Colon (tissue), 2 donors: Measurements from ENCODE around the gene MAP3K15.

Experiments used
- FAIRE-seq: peaks from 2 replicates; lab custom pipeline; 2012; peaks lifted over from hg19 to GRCh38; lab: Jason Lieb, UNC
- donor health status: control.
- donor health status: control.

MAP3K15 gene

GRCh38 chrX:19343085-19343534 is 172.2 kb downstream of the MAP3K15 start:
- FAIRE-seq: no peak

DNA sequence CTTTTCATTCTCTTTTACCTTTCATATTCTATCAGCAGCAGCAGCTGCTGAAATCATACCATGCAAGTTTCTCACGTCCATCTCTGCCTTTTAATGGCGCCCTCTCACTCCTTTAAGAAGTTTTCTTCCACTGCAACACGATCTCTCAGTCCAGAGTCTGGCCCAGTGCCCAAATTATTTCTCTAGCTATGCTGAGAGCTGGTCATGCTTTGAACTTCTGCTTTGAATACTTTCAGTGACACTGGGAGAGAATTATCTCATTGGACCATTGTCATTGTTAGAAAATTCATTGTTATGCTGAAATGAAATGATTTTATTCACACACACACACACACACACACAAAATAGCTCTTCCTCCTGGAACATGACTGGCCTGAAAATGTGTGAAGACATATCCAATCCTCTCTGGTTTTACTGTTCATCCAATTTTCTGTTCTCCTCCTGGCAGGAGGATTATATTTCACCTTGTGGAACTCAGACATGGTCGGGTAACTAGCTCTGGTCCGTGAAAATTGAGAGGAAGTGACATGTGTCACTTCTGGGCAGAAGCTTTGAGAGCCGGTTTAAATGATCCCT is 172.9 kb downstream of the MAP3K15 start:
- no peak for FAIRE-seq

- no peak for FAIRE-seq
These were observed 180.2 kb downstream of the MAP3K15 start for GRCh38 chrX:19334945-19335626.

DNA sequence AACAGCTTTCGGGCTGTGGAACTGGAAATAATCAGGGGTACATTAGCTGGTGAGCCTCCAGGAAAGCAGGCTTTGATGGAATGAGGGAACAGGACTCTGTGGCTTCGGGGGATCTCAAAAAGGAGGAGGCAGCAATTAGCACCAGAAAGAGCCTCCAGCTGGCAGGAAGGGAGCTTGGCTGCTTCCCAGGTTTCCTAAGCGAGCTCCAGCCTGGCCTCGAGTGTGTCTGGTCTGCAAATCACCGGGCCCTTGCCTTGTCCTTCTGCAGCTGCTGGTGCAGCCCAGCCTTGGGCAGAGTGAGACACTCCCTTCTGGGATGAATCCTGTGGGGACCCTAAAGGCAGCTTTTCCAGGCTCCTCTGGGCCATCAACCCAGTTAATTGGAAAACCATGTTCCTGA is 182.3 kb downstream of the MAP3K15 start:
- FAIRE-seq: no peak

DNA sequence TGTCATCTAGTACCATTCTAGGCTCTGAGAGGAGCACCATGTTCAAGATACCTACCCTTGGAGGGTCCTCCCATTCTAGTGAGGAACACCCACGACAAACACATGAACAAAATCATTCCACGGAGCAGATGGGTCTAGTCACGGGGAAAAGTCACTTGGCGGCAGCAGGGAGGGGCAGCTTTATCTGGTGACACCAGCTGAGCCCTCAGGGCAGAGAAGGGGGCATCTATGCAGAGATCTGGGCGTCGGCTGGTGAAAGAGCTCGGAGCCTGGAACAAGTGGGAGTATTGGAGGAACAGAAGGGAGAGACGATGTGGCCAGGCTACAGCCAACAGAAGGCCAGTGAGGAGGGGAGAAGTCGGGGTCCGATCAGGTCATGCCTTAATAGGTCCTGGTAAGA is 183.5 kb downstream of the MAP3K15 start:
- FAIRE-seq: no peak

DNA sequence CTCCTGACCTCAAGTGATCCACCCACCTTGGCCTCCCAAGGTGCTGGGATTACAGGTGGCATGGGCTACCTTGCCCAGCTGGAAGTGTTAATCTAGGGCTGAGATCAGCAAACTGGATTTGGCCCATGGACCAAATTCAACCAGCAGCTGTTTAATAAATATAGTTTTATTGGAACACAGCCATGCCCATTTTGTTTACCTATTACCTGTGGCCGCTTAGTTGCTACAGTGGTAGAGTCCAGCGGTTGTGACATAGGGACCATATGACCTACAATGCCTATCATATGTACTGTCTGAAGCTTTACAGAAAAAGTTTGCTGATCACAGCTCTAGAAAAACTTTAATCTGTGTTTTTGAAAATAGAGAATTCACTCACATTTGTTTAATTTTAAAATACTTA is 188.7 kb downstream of the MAP3K15 start:
- no peak for FAIRE-seq
